Stimulated activated CD4-positive, alpha-beta T cell treated with anti-CD3 and anti-CD28 coated beads, Interleukin-12 subunit alpha, Interleukin-12 subunit beta, amount 100 ng/mL, for 24 hours (primary cell): ENCODE measurements around the gene OSTC.
A peak's percentile ranks its signal among the peaks of the same experiment; 100 is the strongest.

Experiments
- DNase-seq, 2 experiments: peaks; one replicate each; pipeline ENCODE4 v3.0.0-alpha.2; 2020; ENCODE audit warnings: low read depth in 2 of 2

The OSTC gene

GRCh38 chr4:108650212-108651013 is at the start of gene OSTC:
Gene OSTC (plus strand): TSS chr4:108650599. CDS start chr4:108650656, 57 bp downstream.
- peak; percentile 82 to 89 for DNase-seq

GRCh38 chr4:108601106-108601505 is 49.3 kb upstream of the OSTC start:
- no peak for DNase-seq

- no peak for DNase-seq
Measured at GRCh38 chr4:108601532-108601931, 48.9 kb upstream of the OSTC start.

GRCh38 chr4:108602163-108602562 is 48.2 kb upstream of the OSTC start:
- DNase-seq: no peak

- DNase-seq: no peak
Measured at GRCh38 chr4:108607079-108607815, 43.2 kb upstream of the OSTC start.

- DNase-seq: no peak
Measured at GRCh38 chr4:108611365-108611764, 39.0 kb upstream of the OSTC start.

GRCh38 chr4:108612365-108612764 is 38.0 kb upstream of the OSTC start:
- no peak for DNase-seq

- DNase-seq: peak in 1 of 2 experiments; percentile 30
Measured at GRCh38 chr4:108619372-108620100, 30.9 kb upstream of the OSTC start.

GRCh38 chr4:108620101-108620932 is 30.1 kb upstream of the OSTC start, which contains the start of gene RPL34:
Gene RPL34 (plus strand): TSS chr4:108620576. CDS start chr4:108621960, 1,384 bp downstream.
- DNase-seq: peak; percentile 93 to 94

GRCh38 chr4:108620933-108621905 is 29.2 kb upstream of the OSTC start:
- no peak for DNase-seq

- DNase-seq: no peak
Measured at GRCh38 chr4:108622022-108622421, 28.4 kb upstream of the OSTC start.

GRCh38 chr4:108622828-108623227 is 27.6 kb upstream of the OSTC start:
- no peak for DNase-seq

GRCh38 chr4:108624263-108625056 is 25.9 kb upstream of the OSTC start:
- DNase-seq: no peak

- no peak for DNase-seq
Measured at GRCh38 chr4:108626056-108626455, 24.3 kb upstream of the OSTC start.

- no peak for DNase-seq
Measured at GRCh38 chr4:108628411-108628810, 22.0 kb upstream of the OSTC start.

- DNase-seq: no peak
Measured at GRCh38 chr4:108635070-108635655, 15.2 kb upstream of the OSTC start.

GRCh38 chr4:108636246-108636645 is 14.2 kb upstream of the OSTC start:
- no peak for DNase-seq

- no peak for DNase-seq
Measured at GRCh38 chr4:108637856-108638255, 12.5 kb upstream of the OSTC start.

GRCh38 chr4:108644237-108644636 is 6.2 kb upstream of the OSTC start:
- no peak for DNase-seq
